Large intestine (tissue), 3 donors: ENCODE measurements around the gene GPR149. TPM values are rescaled to one million over a fixed set of nuclear protein-coding genes. Genes with fewer than 3 reads are reported as not detected.
A peak's percentile ranks its signal among the peaks of the same experiment; 100 is the strongest.

Source experiments
- DNase-seq, 2 donors: peaks; one replicate each; pipeline versions ENCODE4 v3.0.0 to v3.0.0-alpha.2; 2013
- H3K27ac ChIP-seq: one replicate; pipeline ENCODE4 v1.5.1; 2013; ENCODE audit warnings: low read length
- H3K27me3 ChIP-seq: 2 replicates; pipeline ENCODE4 v1.6.1; 2013; ENCODE audit warnings: low read length; ENCODE audit not compliant: control insufficient read depth, insufficient read depth
- H3K36me3 ChIP-seq: 2 replicates; pipeline ENCODE4 v1.6.1; 2013; ENCODE audit warnings: low read length; ENCODE audit not compliant: control insufficient read depth, insufficient read depth
- H3K4me1 ChIP-seq: one replicate; pipeline ENCODE4 v1.6.1; 2013; ENCODE audit warnings: low read length; ENCODE audit not compliant: control insufficient read depth, insufficient read depth
- H3K4me3 ChIP-seq: one replicate; pipeline ENCODE4 v1.5.1; 2013; ENCODE audit warnings: low read length
- H3K9me3 ChIP-seq: one replicate; pipeline ENCODE4 v1.6.1; 2013; ENCODE audit warnings: mild to moderate bottlenecking, low read depth, low read length, moderate library complexity; ENCODE audit not compliant: control insufficient read depth
- WGBS: methylation state at CpG from one replicate; pipeline ENCODE4 v1.1.5; 2013; ENCODE audit warnings: low lambda C conversion rate; ENCODE audit not compliant: insufficient coverage; 5-methylcytosine and 5-hydroxymethylcytosine counted together
- polyA plus RNA-seq: library from polyadenylated mRNA; unstranded; fragments of 120-200 nt; gene quantifications from one replicate; pipeline ENCODE4 v1.2.1, GENCODE V29; 2013

Gene GPR149
- polyA plus RNA-seq, 1 donor: not detected

- H3K9me3 ChIP-seq: no peaks in the 10 kb centered on the region
- no peak overlapping the region for H3K27ac ChIP-seq
- H3K27me3 ChIP-seq: peaks cover 8% of the 10 kb centered on the region
- WGBS: no CpG with 5 or more reads among the region's 2 CpGs
- H3K36me3 ChIP-seq: no peaks in the 10 kb centered on the region
- no peak overlapping the region for H3K4me3 ChIP-seq
- no peak for DNase-seq
- H3K4me1 ChIP-seq: no peaks in the 10 kb centered on the region
Observed at GRCh38 chr3:154345422-154346122, 84.4 kb downstream of the GPR149 start.

GRCh38 chr3:154338570-154338969, 91.4 kb downstream of the GPR149 start:
- no peak for DNase-seq
- Histone ChIP-seq H3K27ac (no peak overlapping the region), H3K27me3 (peaks cover 21% of the 10 kb centered on the region), H3K4me3 (no peak overlapping the region), H3K4me1 (no peaks in the 10 kb centered on the region), H3K36me3 (no peaks in the 10 kb centered on the region), H3K9me3 (no peaks in the 10 kb centered on the region)
- WGBS: 70% methylated on average over 2 of the region's 4 CpGs

GRCh38 chr3:154338008-154338407, 92.0 kb downstream of the GPR149 start:
- no peak for DNase-seq
- Histone ChIP-seq H3K36me3 (no peaks in the 10 kb centered on the region), H3K27ac (no peak overlapping the region), H3K4me3 (no peak overlapping the region), H3K4me1 (no peaks in the 10 kb centered on the region), H3K27me3 (peaks cover 20% of the 10 kb centered on the region), H3K9me3 (no peaks in the 10 kb centered on the region)
- WGBS: no CpG with 5 or more reads among the region's 6 CpGs

GRCh38 chr3:154334973-154335420, 95.0 kb downstream of the GPR149 start:
- Histone ChIP-seq H3K4me1 (no peaks in the 10 kb centered on the region), H3K9me3 (no peaks in the 10 kb centered on the region), H3K27me3 (peaks cover 31% of the 10 kb centered on the region), H3K36me3 (no peaks in the 10 kb centered on the region), H3K27ac (no peak overlapping the region), H3K4me3 (no peak overlapping the region)
- DNase-seq: no peak
- WGBS: 20% methylated on average over 1 of the region's 3 CpGs

- Histone ChIP-seq H3K4me3 (no peak overlapping the region), H3K9me3 (no peaks in the 10 kb centered on the region), H3K4me1 (no peaks in the 10 kb centered on the region), H3K36me3 (no peaks in the 10 kb centered on the region), H3K27me3 (peaks cover 35% of the 10 kb centered on the region), H3K27ac (no peak overlapping the region)
- DNase-seq: no peak
Observed at GRCh38 chr3:154327871-154328270, 102.1 kb downstream of the GPR149 start.

- peak overlapping the region; percentile 72 for H3K4me3 ChIP-seq
- no peaks in the 10 kb centered on the region for H3K36me3 ChIP-seq
- no peaks in the 10 kb centered on the region for H3K9me3 ChIP-seq
- H3K4me1 ChIP-seq: no peaks in the 10 kb centered on the region
- H3K27ac ChIP-seq: peak overlapping the region; percentile 85
- 72% methylated on average over 2 of the region's 3 CpGs for WGBS
- DNase-seq: peak in 1 of 2 donors; percentile 31
- peaks cover 25% of the 10 kb centered on the region for H3K27me3 ChIP-seq
Observed at GRCh38 chr3:154324919-154325318, 105.1 kb downstream of the GPR149 start.

GRCh38 chr3:154323891-154324738, 105.9 kb downstream of the GPR149 start, which contains the start of gene DHX36:
Gene DHX36 (minus strand): TSS chr3:154324487. CDS start chr3:154324416, 71 bp downstream.
- DNase-seq: peak; percentile 92 to 93
- Histone ChIP-seq H3K27ac (peak within 1 kb of the TSS; percentile 85), H3K4me3 (peak within 1 kb of the TSS; percentile 72), H3K27me3 (peaks cover 24% of the 10 kb centered on the region), H3K36me3 (no peaks in the 10 kb centered on the region), H3K9me3 (no peaks in the 10 kb centered on the region), H3K4me1 (no peaks in the 10 kb centered on the region)
- WGBS: no CpG with 5 or more reads among the region's 45 CpGs

GRCh38 chr3:154316974-154317767, 112.8 kb downstream of the GPR149 start:
- 91% methylated on average over 3 of the region's 5 CpGs for WGBS
- no peaks in the 10 kb centered on the region for H3K9me3 ChIP-seq
- no peaks in the 10 kb centered on the region for H3K27me3 ChIP-seq
- H3K4me1 ChIP-seq: no peaks in the 10 kb centered on the region
- H3K36me3 ChIP-seq: peaks cover 14% of the 10 kb centered on the region
- DNase-seq: no peak
- no peak overlapping the region for H3K4me3 ChIP-seq
- H3K27ac ChIP-seq: no peak overlapping the region

GRCh38 chr3:154314152-154314551, 115.8 kb downstream of the GPR149 start:
- WGBS: no CpG with 5 or more reads among the region's 1 CpG
- H3K27me3 ChIP-seq: no peaks in the 10 kb centered on the region
- no peak overlapping the region for H3K4me3 ChIP-seq
- no peak overlapping the region for H3K27ac ChIP-seq
- no peaks in the 10 kb centered on the region for H3K4me1 ChIP-seq
- DNase-seq: no peak
- no peaks in the 10 kb centered on the region for H3K9me3 ChIP-seq
- H3K36me3 ChIP-seq: peaks cover 22% of the 10 kb centered on the region

- Histone ChIP-seq H3K27ac (no peak overlapping the region), H3K27me3 (no peaks in the 10 kb centered on the region), H3K4me1 (no peaks in the 10 kb centered on the region), H3K4me3 (no peak overlapping the region), H3K9me3 (no peaks in the 10 kb centered on the region), H3K36me3 (peaks cover 32% of the 10 kb centered on the region)
- no peak for DNase-seq
Observed at GRCh38 chr3:154310840-154311239, 119.2 kb downstream of the GPR149 start.
